ENCODE data around the gene TNNI3. TPM values are rescaled to one million over a fixed set of nuclear protein-coding genes. Genes with fewer than 3 reads are reported as not detected.

TNNI3 gene
- total RNA-seq, 2 experiments from 2014 or later = 2.6 TPM; not detected in 1

DNA sequence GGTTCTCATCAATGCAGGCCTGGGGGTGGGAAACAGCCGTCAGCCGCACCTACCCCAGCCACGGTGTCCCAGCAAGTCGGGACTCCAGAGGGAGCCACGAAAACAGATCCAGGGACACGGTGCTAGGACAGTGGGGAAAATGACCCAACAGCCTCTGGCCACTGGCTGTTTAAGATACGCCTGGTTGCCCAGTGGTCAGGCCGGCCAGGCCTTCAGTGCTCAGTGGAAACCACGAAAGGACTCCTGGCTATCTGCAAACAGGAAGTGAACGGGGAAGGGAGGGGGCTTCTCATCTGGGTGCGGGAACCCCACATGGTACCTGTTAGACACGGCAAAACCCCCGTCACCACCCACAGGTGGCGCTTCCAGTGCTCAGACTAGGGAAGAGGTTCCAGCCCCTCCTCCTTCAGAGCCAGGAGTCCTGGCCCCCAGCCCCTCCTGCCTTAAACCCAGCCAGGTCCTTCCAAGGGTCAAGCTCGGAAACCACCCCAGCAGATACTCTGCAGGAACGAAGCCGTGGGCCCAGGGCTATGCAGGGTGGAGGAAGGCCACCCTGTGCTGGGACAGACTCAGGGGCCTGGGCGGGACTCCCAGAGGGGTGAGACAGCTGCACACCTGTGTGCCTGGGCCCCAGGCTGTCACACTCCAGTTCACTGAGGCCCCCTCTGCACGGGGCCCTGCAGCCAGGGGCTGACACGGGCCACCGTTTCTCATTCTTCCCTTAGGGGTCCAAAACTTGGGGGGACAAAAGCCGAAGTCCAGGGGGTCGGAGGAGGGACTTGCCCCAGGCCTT lies 44.6 kb downstream of the TNNI3 start:
- Histone ChIP-seq H3K36me3 (ENCODE audit: insufficient read depth, low read length) (peaks cover 64% of the 10 kb centered on the region), H2AFZ (ENCODE audit: low read length) (no peak overlapping the region), H3K9me2 (ENCODE audit: insufficient read depth, low read length) (no peaks in the 10 kb centered on the region), H3K27ac (ENCODE audit: low read depth, low read length, poor library complexity, severe bottlenecking) (peak overlapping the region; percentile 84), H3K4me2 (ENCODE audit: low read length) (peak overlapping the region; percentile 96), H3K9me3 (ENCODE audit: low read length) (no peaks in the 10 kb centered on the region), H3K4me1 (ENCODE audit: insufficient read depth, low read length, poor library complexity, severe bottlenecking) (peaks cover 35% of the 10 kb centered on the region), H3K4me3 (ENCODE audit: low read depth, low read length, poor library complexity, severe bottlenecking) (peak overlapping the region; percentile 86), H4K20me1 (ENCODE audit: insufficient read depth, low read length) (peaks cover 19% of the 10 kb centered on the region), H3K79me2 (ENCODE audit: insufficient read depth, low read depth, low read length) (peaks cover 65% of the 10 kb centered on the region)
- no peak for TF ChIP-seq EZH2phosphoT487 (IDR thresholded peaks at IDR 0.05; ENCODE audit: borderline replicate concordance, low read depth, low read length)
- TF ChIP-seq, protein P1, sequence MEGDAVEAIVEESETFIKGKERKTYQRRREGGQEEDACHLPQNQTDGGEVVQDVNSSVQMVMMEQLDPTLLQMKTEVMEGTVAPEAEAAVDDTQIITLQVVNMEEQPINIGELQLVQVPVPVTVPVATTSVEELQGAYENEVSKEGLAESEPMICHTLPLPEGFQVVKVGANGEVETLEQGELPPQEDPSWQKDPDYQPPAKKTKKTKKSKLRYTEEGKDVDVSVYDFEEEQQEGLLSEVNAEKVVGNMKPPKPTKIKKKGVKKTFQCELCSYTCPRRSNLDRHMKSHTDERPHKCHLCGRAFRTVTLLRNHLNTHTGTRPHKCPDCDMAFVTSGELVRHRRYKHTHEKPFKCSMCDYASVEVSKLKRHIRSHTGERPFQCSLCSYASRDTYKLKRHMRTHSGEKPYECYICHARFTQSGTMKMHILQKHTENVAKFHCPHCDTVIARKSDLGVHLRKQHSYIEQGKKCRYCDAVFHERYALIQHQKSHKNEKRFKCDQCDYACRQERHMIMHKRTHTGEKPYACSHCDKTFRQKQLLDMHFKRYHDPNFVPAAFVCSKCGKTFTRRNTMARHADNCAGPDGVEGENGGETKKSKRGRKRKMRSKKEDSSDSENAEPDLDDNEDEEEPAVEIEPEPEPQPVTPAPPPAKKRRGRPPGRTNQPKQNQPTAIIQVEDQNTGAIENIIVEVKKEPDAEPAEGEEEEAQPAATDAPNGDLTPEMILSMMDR (conservative IDR thresholded peaks at IDR 0.05; ENCODE audit: low read length) = peak; percentile 79
- POLR2A ChIA-PET = no interaction called here
- no TSS peak for BruUV-seq (replicated peaks)
- CTCF ChIA-PET (ENCODE audit: unreplicated experiment) = no interaction called here
- intact Hi-C loops (cut with micrococcal nuclease; ENCODE audit: unreplicated experiment) = loop anchor here (1.0 kb wide), 1 partner anchor 22 kb away; no protein-coding TSS in a partner anchor
- peak; percentile 87 for DNase-seq (ENCODE audit: low spot score)

DNA sequence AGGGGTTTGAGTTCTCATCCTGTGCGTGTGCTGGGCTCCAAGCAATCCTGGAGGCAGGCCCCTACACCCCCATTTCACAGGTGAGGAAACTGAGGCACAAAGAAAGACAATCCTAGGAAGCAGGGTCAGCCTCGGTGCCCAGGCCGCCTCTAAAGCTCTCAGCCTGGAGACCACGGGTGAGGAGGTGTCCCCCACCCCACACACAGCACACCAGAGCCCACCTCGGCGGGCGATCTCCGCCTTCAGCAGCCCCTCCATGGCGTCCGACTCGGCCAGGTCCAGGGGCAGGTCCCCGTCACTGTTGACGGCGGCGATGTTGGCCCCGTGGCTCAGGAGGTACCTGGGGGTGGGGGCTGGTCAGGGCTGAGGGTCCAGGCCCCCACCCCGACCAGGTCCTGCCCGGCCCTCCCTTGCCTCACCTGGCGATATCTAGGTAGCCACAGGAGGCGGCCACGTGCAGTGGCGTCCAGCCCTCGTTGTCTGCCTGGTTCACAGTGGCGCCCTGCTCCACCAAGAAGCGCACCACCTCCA lies 45.2 kb downstream of the TNNI3 start:
- BruUV-seq (replicated peaks) = no TSS peak
- CTCF ChIA-PET (ENCODE audit: unreplicated experiment) = no interaction called here
- TF ChIP-seq EZH2phosphoT487 (IDR thresholded peaks at IDR 0.05; ENCODE audit: borderline replicate concordance, low read depth, low read length) = no peak
- TF ChIP-seq, protein P1 (conservative IDR thresholded peaks at IDR 0.05; ENCODE audit: low read length) = no peak
- peak overlapping the region; percentile 96 for H3K4me2 ChIP-seq (ENCODE audit: low read length)
- DNase-seq (ENCODE audit: low spot score) = no peak
- intact Hi-C loops (cut with micrococcal nuclease; ENCODE audit: unreplicated experiment) = no loop called here
- no peaks in the 10 kb centered on the region for H3K9me3 ChIP-seq (ENCODE audit: low read length)
- H3K79me2 ChIP-seq (ENCODE audit: insufficient read depth, low read depth, low read length) = peaks cover 63% of the 10 kb centered on the region
- H3K4me3 ChIP-seq (ENCODE audit: low read depth, low read length, poor library complexity, severe bottlenecking) = peak overlapping the region; percentile 86
- peak overlapping the region; percentile 84 for H3K27ac ChIP-seq (ENCODE audit: low read depth, low read length, poor library complexity, severe bottlenecking)
- no peaks in the 10 kb centered on the region for H3K9me2 ChIP-seq (ENCODE audit: insufficient read depth, low read length)
- POLR2A ChIA-PET = no interaction called here
- peaks cover 34% of the 10 kb centered on the region for H3K4me1 ChIP-seq (ENCODE audit: insufficient read depth, low read length, poor library complexity, severe bottlenecking)
- H3K36me3 ChIP-seq (ENCODE audit: insufficient read depth, low read length) = peaks cover 65% of the 10 kb centered on the region
- no peak overlapping the region for H2AFZ ChIP-seq (ENCODE audit: low read length)
- H4K20me1 ChIP-seq (ENCODE audit: insufficient read depth, low read length) = peaks cover 19% of the 10 kb centered on the region

Measured in OCI-LY7 (cell line).